IPS-15b (cell line): ENCODE results near the gene HMCN2.

Source experiments
- H3K27me3 ChIP-seq: one replicate; pipeline ENCODE4 v1.6.1; 2013; ENCODE audit warnings: low read length; ENCODE audit not compliant: control insufficient read depth, insufficient read depth
- H3K36me3 ChIP-seq: one replicate; pipeline ENCODE4 v1.6.1; 2013; ENCODE audit warnings: low read length; ENCODE audit not compliant: control insufficient read depth, insufficient read depth
- H3K4me1 ChIP-seq: one replicate; pipeline ENCODE4 v1.6.1; 2013; ENCODE audit warnings: mild to moderate bottlenecking, low read length; ENCODE audit not compliant: control insufficient read depth, insufficient read depth
- H3K4me3 ChIP-seq: one replicate; pipeline ENCODE4 v1.5.1; 2013; ENCODE audit warnings: low read depth, low read length
- H3K9ac ChIP-seq: one replicate; pipeline ENCODE4 v1.6.1; 2013; ENCODE audit warnings: low read depth, mild to moderate bottlenecking, low read length
- H3K9me3 ChIP-seq: one replicate; pipeline ENCODE4 v1.6.1; 2013; ENCODE audit warnings: mild to moderate bottlenecking, low read length; ENCODE audit not compliant: control insufficient read depth, insufficient read depth

Gene HMCN2

GRCh38 chr9:130288926-130289690, 23.5 kb downstream of the HMCN2 start:
- Histone ChIP-seq H3K9ac (peak overlapping the region; percentile 16), H3K9me3 (no peaks in the 10 kb centered on the region), H3K4me1 (peaks cover 4% of the 10 kb centered on the region), H3K36me3 (peaks cover 5% of the 10 kb centered on the region), H3K27me3 (no peaks in the 10 kb centered on the region), H3K4me3 (no peak overlapping the region)

GRCh38 chr9:130289711-130290241, 24.2 kb downstream of the HMCN2 start:
- H3K4me3 ChIP-seq, result no peak overlapping the region
- H3K9me3 ChIP-seq, result no peaks in the 10 kb centered on the region
- H3K4me1 ChIP-seq, result peaks cover 4% of the 10 kb centered on the region
- peaks cover 7% of the 10 kb centered on the region for H3K36me3 ChIP-seq
- no peaks in the 10 kb centered on the region for H3K27me3 ChIP-seq
- H3K9ac ChIP-seq, result no peak overlapping the region

- Histone ChIP-seq H3K9ac (no peak overlapping the region), H3K4me3 (no peak overlapping the region), H3K36me3 (peaks cover 7% of the 10 kb centered on the region), H3K27me3 (no peaks in the 10 kb centered on the region), H3K4me1 (peaks cover 4% of the 10 kb centered on the region), H3K9me3 (no peaks in the 10 kb centered on the region)
These were observed 25.0 kb downstream of the HMCN2 start for GRCh38 chr9:130290291-130291181.

GRCh38 chr9:130291474-130291873, 25.9 kb downstream of the HMCN2 start:
- H3K4me3 ChIP-seq, result no peak overlapping the region
- no peaks in the 10 kb centered on the region for H3K27me3 ChIP-seq
- H3K36me3 ChIP-seq, result peaks cover 4% of the 10 kb centered on the region
- no peak overlapping the region for H3K9ac ChIP-seq
- H3K4me1 ChIP-seq, result peaks cover 4% of the 10 kb centered on the region
- no peaks in the 10 kb centered on the region for H3K9me3 ChIP-seq

GRCh38 chr9:130292106-130292505, 26.5 kb downstream of the HMCN2 start:
- no peaks in the 10 kb centered on the region for H3K27me3 ChIP-seq
- H3K4me1 ChIP-seq, result peaks cover 4% of the 10 kb centered on the region
- H3K4me3 ChIP-seq, result no peak overlapping the region
- no peak overlapping the region for H3K9ac ChIP-seq
- H3K36me3 ChIP-seq, result peaks cover 4% of the 10 kb centered on the region
- H3K9me3 ChIP-seq, result no peaks in the 10 kb centered on the region

GRCh38 chr9:130294664-130295063, 29.1 kb downstream of the HMCN2 start:
- Histone ChIP-seq H3K4me3 (no peak overlapping the region), H3K4me1 (no peaks in the 10 kb centered on the region), H3K27me3 (no peaks in the 10 kb centered on the region), H3K9ac (no peak overlapping the region), H3K9me3 (no peaks in the 10 kb centered on the region), H3K36me3 (peaks cover 7% of the 10 kb centered on the region)

GRCh38 chr9:130295431-130295830, 29.9 kb downstream of the HMCN2 start:
- Histone ChIP-seq H3K4me3 (no peak overlapping the region), H3K4me1 (no peaks in the 10 kb centered on the region), H3K9me3 (no peaks in the 10 kb centered on the region), H3K36me3 (peaks cover 10% of the 10 kb centered on the region), H3K9ac (no peak overlapping the region), H3K27me3 (no peaks in the 10 kb centered on the region)

GRCh38 chr9:130295945-130296782, 30.6 kb downstream of the HMCN2 start:
- H3K27me3 ChIP-seq, result no peaks in the 10 kb centered on the region
- no peak overlapping the region for H3K4me3 ChIP-seq
- peaks cover 10% of the 10 kb centered on the region for H3K36me3 ChIP-seq

GRCh38 chr9:130296783-130297055, 31.2 kb downstream of the HMCN2 start:
- no peak overlapping the region for H3K9ac ChIP-seq
- H3K27me3 ChIP-seq, result no peaks in the 10 kb centered on the region
- no peaks in the 10 kb centered on the region for H3K4me1 ChIP-seq
- H3K36me3 ChIP-seq, result peaks cover 10% of the 10 kb centered on the region
- H3K9me3 ChIP-seq, result no peaks in the 10 kb centered on the region
- no peak overlapping the region for H3K4me3 ChIP-seq

More at GRCh38 chr9:130295945-130296782, 30.6 kb downstream of the HMCN2 start:
- H3K9me3 ChIP-seq, result no peaks in the 10 kb centered on the region
- no peaks in the 10 kb centered on the region for H3K4me1 ChIP-seq
- H3K9ac ChIP-seq, result no peak overlapping the region

GRCh38 chr9:130297371-130297770, 31.8 kb downstream of the HMCN2 start:
- Histone ChIP-seq H3K4me3 (no peak overlapping the region), H3K4me1 (no peaks in the 10 kb centered on the region), H3K9ac (no peak overlapping the region), H3K27me3 (no peaks in the 10 kb centered on the region), H3K36me3 (peaks cover 10% of the 10 kb centered on the region), H3K9me3 (no peaks in the 10 kb centered on the region)

GRCh38 chr9:130298662-130299279, 33.2 kb downstream of the HMCN2 start:
- Histone ChIP-seq H3K4me1 (no peaks in the 10 kb centered on the region), H3K36me3 (peaks cover 12% of the 10 kb centered on the region), H3K4me3 (no peak overlapping the region), H3K9me3 (no peaks in the 10 kb centered on the region), H3K9ac (no peak overlapping the region), H3K27me3 (no peaks in the 10 kb centered on the region)
